HCT116 (cell line): ENCODE data around the gene RANBP6.

Experiments used
- SIN3A ChIP-seq: IDR thresholded peaks from 2 replicates; pipeline ENCODE4 v1.6.1; 2012; ENCODE audit warnings: low read depth
- TF ChIP-seq, protein P1 (sequence below), 3 experiments: fragments of 200-600 bp in 1 of 3; sonication (generic) in 1 of 3; IDR thresholded peaks in 2 of 3; conservative IDR thresholded peaks in 1 of 3; 2 replicates each; pipeline ENCODE4 v1.5.1; 2012 to 2017; ENCODE audit warnings: low read depth in 2 of 3, low read length in 2 of 3, antibody characterized with exemption in 1 of 3, borderline replicate concordance in 1 of 3, control low read depth in 1 of 3, mild to moderate bottlenecking in 1 of 3, mixed read lengths in 1 of 3, mixed run types in 1 of 3, moderate library complexity in 1 of 3; ENCODE audit not compliant: insufficient read depth in 1 of 3

DNA sequence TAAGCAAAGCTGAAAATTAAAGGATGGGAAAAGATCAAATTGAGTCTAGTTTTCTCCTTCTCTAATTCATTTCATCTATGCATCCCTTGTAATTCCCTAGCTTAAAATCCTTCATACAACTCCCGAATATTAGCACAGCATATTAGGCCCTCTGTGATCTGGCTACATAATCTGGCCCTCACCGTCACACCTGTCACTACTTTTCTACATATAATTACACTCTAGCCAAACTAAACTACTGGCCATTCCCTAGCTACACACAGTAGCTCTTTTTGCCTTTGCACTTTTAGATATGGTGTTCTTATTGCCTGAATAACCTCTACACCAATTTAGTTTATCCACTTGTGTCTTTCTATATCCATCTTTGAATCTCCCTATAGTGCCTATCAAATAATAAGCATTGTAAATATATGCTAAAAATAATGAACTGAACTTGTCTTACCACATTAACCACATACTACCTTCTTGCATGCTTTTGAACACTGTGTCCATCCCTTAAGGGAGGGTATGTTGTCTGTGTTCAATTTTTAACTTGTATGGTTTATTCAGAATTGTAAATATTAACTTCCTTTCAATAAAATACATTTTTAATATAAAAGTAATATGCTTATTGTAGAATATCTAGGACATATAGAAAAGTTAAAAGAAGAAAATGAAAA is 15.9 kb downstream of the RANBP6 start:
- TF ChIP-seq, protein P1, sequence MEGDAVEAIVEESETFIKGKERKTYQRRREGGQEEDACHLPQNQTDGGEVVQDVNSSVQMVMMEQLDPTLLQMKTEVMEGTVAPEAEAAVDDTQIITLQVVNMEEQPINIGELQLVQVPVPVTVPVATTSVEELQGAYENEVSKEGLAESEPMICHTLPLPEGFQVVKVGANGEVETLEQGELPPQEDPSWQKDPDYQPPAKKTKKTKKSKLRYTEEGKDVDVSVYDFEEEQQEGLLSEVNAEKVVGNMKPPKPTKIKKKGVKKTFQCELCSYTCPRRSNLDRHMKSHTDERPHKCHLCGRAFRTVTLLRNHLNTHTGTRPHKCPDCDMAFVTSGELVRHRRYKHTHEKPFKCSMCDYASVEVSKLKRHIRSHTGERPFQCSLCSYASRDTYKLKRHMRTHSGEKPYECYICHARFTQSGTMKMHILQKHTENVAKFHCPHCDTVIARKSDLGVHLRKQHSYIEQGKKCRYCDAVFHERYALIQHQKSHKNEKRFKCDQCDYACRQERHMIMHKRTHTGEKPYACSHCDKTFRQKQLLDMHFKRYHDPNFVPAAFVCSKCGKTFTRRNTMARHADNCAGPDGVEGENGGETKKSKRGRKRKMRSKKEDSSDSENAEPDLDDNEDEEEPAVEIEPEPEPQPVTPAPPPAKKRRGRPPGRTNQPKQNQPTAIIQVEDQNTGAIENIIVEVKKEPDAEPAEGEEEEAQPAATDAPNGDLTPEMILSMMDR (IDR thresholded peaks at IDR 0.05 in 2 of 3, conservative IDR thresholded peaks at IDR 0.05 in 1 of 3; ENCODE audit: borderline replicate concordance in 1 of 3, insufficient read depth in 1 of 3, low read depth in 2 of 3, low read length in 2 of 3), result no peak
- TF ChIP-seq SIN3A, result no peak
